CD4-positive, alpha-beta T cell treated with Interleukin-4 for 4 hours (primary cell): ENCODE results near the gene SSC5D.
"Not testable (repeated sequence)": the region's sequence is repeated elsewhere in the genome, so short reads cannot be mapped to it uniquely, and the experiment has no call there.

Experiments
- DNase-seq: peaks from one replicate; pipeline ENCODE4 v3.0.0-alpha.2; 2020

The SSC5D gene

GRCh38 chr19:55488986-55489710 lies 912 bp downstream of the SSC5D start:
- DNase-seq, result no peak

GRCh38 chr19:55489711-55490477 lies 1.7 kb downstream of the SSC5D start:
- no peak for DNase-seq

- no peak for DNase-seq
Observed at GRCh38 chr19:55490478-55491432, 2.5 kb downstream of the SSC5D start.

- DNase-seq, result no peak
Observed at GRCh38 chr19:55491546-55492360, 3.5 kb downstream of the SSC5D start.

GRCh38 chr19:55492362-55492944 lies 4.2 kb downstream of the SSC5D start:
- DNase-seq, result no peak

GRCh38 chr19:55493052-55493644 lies 4.9 kb downstream of the SSC5D start:
- DNase-seq, result no peak

GRCh38 chr19:55493645-55494171 lies 5.5 kb downstream of the SSC5D start:
- DNase-seq, result no peak

GRCh38 chr19:55494172-55494761 lies 6.0 kb downstream of the SSC5D start:
- DNase-seq, result no peak

- DNase-seq, result no peak
Observed at GRCh38 chr19:55495646-55496349, 7.6 kb downstream of the SSC5D start.

GRCh38 chr19:55496820-55497219 lies 8.6 kb downstream of the SSC5D start:
- not testable (repeated sequence) for DNase-seq

GRCh38 chr19:55497763-55498162 lies 9.5 kb downstream of the SSC5D start:
- no peak for DNase-seq

- DNase-seq, result no peak
Observed at GRCh38 chr19:55498246-55498840, 10.1 kb downstream of the SSC5D start.

- no peak for DNase-seq
Observed at GRCh38 chr19:55500368-55500952, 12.2 kb downstream of the SSC5D start.

GRCh38 chr19:55502197-55502952 lies 14.1 kb downstream of the SSC5D start:
- no peak for DNase-seq

- DNase-seq, result no peak
Observed at GRCh38 chr19:55503157-55503501, 14.9 kb downstream of the SSC5D start.

GRCh38 chr19:55503502-55504251 lies 15.4 kb downstream of the SSC5D start:
- DNase-seq, result peak; percentile 88

GRCh38 chr19:55504252-55504603 lies 16.0 kb downstream of the SSC5D start:
- no peak for DNase-seq

GRCh38 chr19:55504981-55505380 lies 16.7 kb downstream of the SSC5D start:
- DNase-seq, result no peak
